Uterus (tissue), 4 donors: ENCODE results near the gene FLYWCH2. TPM values are rescaled to one million over a fixed set of nuclear protein-coding genes. Genes with fewer than 3 reads are reported as not detected.

Experiments used
- DNase-seq, 2 donors: peaks; one replicate each; pipeline ENCODE4 v3.0.0-alpha.2; 2019 to 2020
- H3K27ac ChIP-seq, 2 donors: fragments of 200-600 bp; sonication (generic); 1 replicate in 1 of 2; 2 replicates in 1 of 2; pipeline ENCODE4 v1.5.1; 2016 to 2018
- H3K27me3 ChIP-seq, 2 donors: fragments of 200-600 bp; sonication (generic); one replicate each; pipeline ENCODE4 v1.5.1; 2018 to 2019; ENCODE audit warnings: control low read depth in 1 of 2
- H3K36me3 ChIP-seq, 2 donors: fragments of 200-600 bp; sonication (generic); one replicate each; pipeline ENCODE4 v1.5.1; 2019; ENCODE audit warnings: control low read depth in 1 of 2
- H3K4me1 ChIP-seq, 2 donors: fragments of 200-600 bp; sonication (generic); one replicate each; pipeline ENCODE4 v1.5.1; 2018 to 2019; ENCODE audit warnings: control low read depth in 1 of 2
- H3K4me3 ChIP-seq, 2 donors: fragments of 200-600 bp; sonication (generic); 1 replicate in 1 of 2; 2 replicates in 1 of 2; pipeline ENCODE4 v1.5.1; 2018 to 2019; ENCODE audit warnings: mild to moderate bottlenecking in 1 of 2
- H3K9me3 ChIP-seq, 2 donors: fragments of 200-600 bp; sonication (generic); one replicate each; pipeline ENCODE4 v1.5.1; 2019; ENCODE audit warnings: control low read depth in 1 of 2
- CTCF ChIP-seq, 4 experiments: fragments of 200-600 bp in 2 of 4; fragments of 450-650 bp in 2 of 4; sonication (generic) in 2 of 4; IDR thresholded peaks; one replicate each; pipeline ENCODE4 v1.5.1; 2016 to 2019; ENCODE audit warnings: antibody characterized with exemption in 4 of 4, mild to moderate bottlenecking in 2 of 4, moderate library complexity in 1 of 4
- POLR2A ChIP-seq, 2 donors: fragments of 450-650 bp; IDR thresholded peaks; one replicate each; pipeline ENCODE4 v1.6.1; 2016; ENCODE audit warnings: antibody characterized with exemption in 2 of 2, mild to moderate bottlenecking in 1 of 2, moderate library complexity in 1 of 2
- intact Hi-C: fragments of 100-400 bp; cut with DNase I; formaldehyde crosslinking; loops from one replicate; pipeline ENCODE4 v1.15.1; 2023; ENCODE audit warnings: low total_unique reads
- total RNA-seq, 4 donors: library from RNA; depleted of rRNA in 3 of 4; stranded (reverse); fragments of >200 nt in 3 of 4; gene quantifications; one replicate each; pipeline versions ENCODE4 v1.1.0 to v1.2.4, GENCODE V29; 2014 to 2023
- donor health status: DM: yes; HTN: yes; CAD: no.

Gene FLYWCH2
- total RNA-seq, 4 donors from 2014 or later, result 27.9 to 223 (median 40.9) TPM

- no peak for DNase-seq
- Histone ChIP-seq H3K4me1 (no peaks in the 10 kb centered on the region), H3K4me3 (no peak overlapping the region), H3K27me3 (peaks cover 0 to 13% of the 10 kb centered on the region in 2 donors), H3K36me3 (no peaks in the 10 kb centered on the region), H3K9me3 (no peaks in the 10 kb centered on the region), H3K27ac (no peak overlapping the region)
- no peak for TF ChIP-seq POLR2A (IDR thresholded peaks at IDR 0.05)
- TF ChIP-seq CTCF (IDR thresholded peaks at IDR 0.05), result no peak
- intact Hi-C loops, result no loop called here
Measured at GRCh38 chr16:2853531-2854073, 29.4 kb upstream of the FLYWCH2 start.

DNA sequence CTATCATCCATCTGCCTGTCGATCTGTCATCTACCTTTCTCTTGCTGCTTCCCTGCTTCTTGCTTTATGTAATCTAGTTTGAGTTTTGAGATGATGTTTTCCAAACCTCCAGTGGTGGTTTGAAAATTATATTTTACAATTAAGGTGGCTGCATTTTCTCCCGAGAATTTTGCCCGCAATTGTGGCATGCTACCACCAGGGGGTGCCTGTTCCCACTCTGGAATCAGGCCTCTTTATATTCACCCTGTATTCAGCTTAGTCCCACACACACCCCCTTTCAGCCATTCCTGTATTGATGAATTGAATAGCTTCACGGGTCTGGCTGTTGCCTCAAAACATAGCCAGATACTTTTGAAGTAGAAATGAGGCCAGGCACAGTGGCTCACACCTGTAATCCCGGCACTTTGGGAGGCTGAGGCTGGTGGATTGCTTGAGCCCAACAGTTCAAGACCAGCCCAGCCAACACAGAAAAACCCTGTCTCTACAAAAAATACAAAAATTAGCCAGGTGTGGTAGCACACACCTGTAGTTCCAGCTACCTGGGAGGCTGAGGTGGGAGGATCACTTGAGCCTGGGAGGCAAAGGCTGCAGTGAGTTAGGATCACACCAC, 28.2 kb upstream of the FLYWCH2 start:
- no peaks in the 10 kb centered on the region for H3K4me1 ChIP-seq
- TF ChIP-seq POLR2A (IDR thresholded peaks at IDR 0.05) (no peak), CTCF (IDR thresholded peaks at IDR 0.05) (no peak)
- DNase-seq, result no peak
- no peaks in the 10 kb centered on the region for H3K9me3 ChIP-seq
- no peaks in the 10 kb centered on the region for H3K36me3 ChIP-seq
- H3K4me3 ChIP-seq, result no peak overlapping the region
- intact Hi-C loops, result no loop called here
- peaks cover 0 to 13% of the 10 kb centered on the region in 2 donors for H3K27me3 ChIP-seq
- no peak overlapping the region for H3K27ac ChIP-seq

GRCh38 chr16:2855536-2855935, 27.5 kb upstream of the FLYWCH2 start:
- Histone ChIP-seq H3K4me1 (no peaks in the 10 kb centered on the region), H3K4me3 (no peak overlapping the region), H3K27me3 (peaks cover 0 to 13% of the 10 kb centered on the region in 2 donors), H3K36me3 (no peaks in the 10 kb centered on the region), H3K27ac (no peak overlapping the region), H3K9me3 (no peaks in the 10 kb centered on the region)
- no peak for TF ChIP-seq CTCF (IDR thresholded peaks at IDR 0.05)
- TF ChIP-seq POLR2A (IDR thresholded peaks at IDR 0.05), result no peak
- intact Hi-C loops, result no loop called here
- no peak for DNase-seq

GRCh38 chr16:2856061-2856670, 26.8 kb upstream of the FLYWCH2 start:
- no peaks in the 10 kb centered on the region for H3K9me3 ChIP-seq
- no peak for TF ChIP-seq POLR2A (IDR thresholded peaks at IDR 0.05)
- TF ChIP-seq CTCF (IDR thresholded peaks at IDR 0.05), result no peak
- no peak overlapping the region for H3K27ac ChIP-seq
- H3K4me3 ChIP-seq, result no peak overlapping the region
- intact Hi-C loops, result no loop called here
- no peak for DNase-seq
- H3K4me1 ChIP-seq, result no peaks in the 10 kb centered on the region
- H3K36me3 ChIP-seq, result no peaks in the 10 kb centered on the region
- H3K27me3 ChIP-seq, result peaks cover 0 to 13% of the 10 kb centered on the region in 2 donors

DNA sequence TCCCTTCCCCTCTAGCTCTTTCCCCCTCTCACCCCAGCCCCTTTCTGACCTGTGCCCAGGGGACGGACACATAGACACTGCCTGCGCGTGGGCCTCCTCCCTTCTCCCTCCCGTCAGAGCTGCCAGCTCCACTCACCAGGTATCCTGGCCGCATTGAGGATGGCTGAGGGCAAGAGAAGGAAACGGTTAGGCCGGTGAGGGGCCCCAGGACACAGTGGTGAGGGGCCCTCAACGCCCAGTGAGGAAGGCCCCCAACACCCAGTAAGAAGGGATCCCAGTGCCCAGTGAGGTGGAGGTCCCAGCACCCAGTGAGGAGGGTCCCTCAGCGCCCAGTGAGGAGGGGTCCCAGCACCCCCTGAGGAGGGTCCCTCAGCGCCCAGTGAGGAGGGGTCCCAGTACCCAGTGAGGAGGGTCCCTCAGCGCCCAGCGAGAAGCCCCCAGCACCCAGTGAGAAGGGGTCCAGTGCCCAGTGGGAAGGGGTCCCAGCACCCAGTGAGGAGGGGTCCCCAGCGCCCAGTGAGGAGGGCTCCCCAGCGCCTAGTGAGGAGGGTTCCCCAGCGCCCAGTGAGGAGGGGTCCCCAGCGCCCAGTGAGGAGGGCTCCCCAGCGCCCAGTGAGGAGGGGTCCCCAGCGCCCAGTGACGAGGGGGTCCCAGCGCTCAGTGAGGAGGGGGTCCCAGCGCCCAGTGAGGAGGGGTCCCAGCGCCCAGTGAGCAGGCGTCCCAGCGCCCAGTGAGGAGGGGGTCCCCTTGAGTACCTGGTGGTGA, 26.1 kb upstream of the FLYWCH2 start:
- Histone ChIP-seq H3K27ac (no peak overlapping the region), H3K4me3 (no peak overlapping the region), H3K9me3 (no peaks in the 10 kb centered on the region), H3K27me3 (peaks cover 0 to 13% of the 10 kb centered on the region in 2 donors), H3K4me1 (no peaks in the 10 kb centered on the region), H3K36me3 (no peaks in the 10 kb centered on the region)
- TF ChIP-seq CTCF (IDR thresholded peaks at IDR 0.05), result no peak
- no peak for TF ChIP-seq POLR2A (IDR thresholded peaks at IDR 0.05)
- intact Hi-C loops, result no loop called here
- DNase-seq, result no peak
